Neural cell (in vitro differentiated cells): ENCODE measurements around the gene GPS1.

Experiments
- CTCF ChIP-seq: fragments of 450-650 bp; IDR thresholded peaks from 2 replicates; pipeline ENCODE4 v1.5.1; 2014; ENCODE audit warnings: antibody characterized with exemption, mild to moderate bottlenecking, moderate library complexity; ENCODE audit not compliant: poor library complexity, severe bottlenecking
- EZH2 ChIP-seq: fragments of 200-600, 300-800 bp; shearing (Covaris generic), sonication (generic); IDR thresholded peaks from 2 replicates; pipeline ENCODE4 v1.6.1; 2014; ENCODE audit warnings: antibody characterized with exemption, low read length, borderline replicate concordance, mild to moderate bottlenecking; ENCODE audit not compliant: insufficient read depth, poor library complexity, severe bottlenecking

GRCh38 chr17:82023447-82024241 is 28.1 kb upstream of the GPS1 start:
- TF ChIP-seq CTCF (no peak), EZH2 (no peak)
